Peyer's patch (tissue), 4 donors: ENCODE data around the gene VSIG4. TPM values are rescaled to one million over a fixed set of nuclear protein-coding genes. Genes with fewer than 3 reads are reported as not detected.
"Not testable (repeated sequence)": the region's sequence is repeated elsewhere in the genome, so short reads cannot be mapped to it uniquely, and the experiment has no call there.

ENCODE experiments used
- DNase-seq, 3 donors: peaks; one replicate each; pipeline ENCODE4 v3.0.0-alpha.2; 2017 to 2019
- H3K27ac ChIP-seq, 4 donors: fragments of 200-600 bp; sonication (generic); one replicate each; pipeline ENCODE4 v1.5.1; 2016 to 2019
- H3K27me3 ChIP-seq, 2 donors: fragments of 200-600 bp; sonication (generic); one replicate each; pipeline ENCODE4 v1.5.1; 2019
- H3K36me3 ChIP-seq, 3 donors: fragments of 200-600 bp; sonication (generic); one replicate each; pipeline ENCODE4 v1.5.1; 2016 to 2019
- H3K4me1 ChIP-seq, 4 donors: fragments of 200-600 bp; sonication (generic); one replicate each; pipeline ENCODE4 v1.5.1; 2016 to 2019
- H3K4me3 ChIP-seq, 4 donors: fragments of 200-600 bp; sonication (generic); 1 replicate in 3 of 4; 2 replicates in 1 of 4; pipeline ENCODE4 v1.5.1; 2016 to 2019; ENCODE audit warnings: mild to moderate bottlenecking in 1 of 4
- H3K9me3 ChIP-seq, 4 donors: fragments of 200-600 bp; sonication (generic); one replicate each; pipeline ENCODE4 v1.5.1; 2016 to 2019; ENCODE audit warnings: mild to moderate bottlenecking in 1 of 4
- POLR2A ChIP-seq, 2 donors: fragments of 450-650 bp; IDR thresholded peaks; one replicate each; pipeline ENCODE4 v1.5.1; 2017; ENCODE audit warnings: antibody characterized with exemption in 2 of 2, mild to moderate bottlenecking in 2 of 2, moderate library complexity in 2 of 2
- total RNA-seq, 4 donors: library from RNA; depleted of rRNA; stranded (reverse); fragments of >200 nt; gene quantifications; one replicate each; pipeline ENCODE4 v1.1.0, GENCODE V29; 2016
- TF ChIP-seq, protein P1 (sequence below), 6 experiments: fragments of 450-650 bp in 4 of 6; fragments of 200-600 bp in 2 of 6; sonication (generic) in 1 of 6; IDR thresholded peaks; one replicate each; pipeline ENCODE4 v1.5.1; 2017 to 2019; ENCODE audit warnings: antibody characterized with exemption in 6 of 6, mild to moderate bottlenecking in 3 of 6, moderate library complexity in 1 of 6

VSIG4 gene
- total RNA-seq, 4 donors from 2014 or later = 15.1 to 51.1 (median 31.3) TPM

GRCh38 chrX:65976161-65976560 is 63.7 kb downstream of the VSIG4 start:
- DNase-seq = no peak
- no peaks in the 10 kb centered on the region for H3K36me3 ChIP-seq
- H3K27me3 ChIP-seq = no peaks in the 10 kb centered on the region
- H3K4me1 ChIP-seq = no peaks in the 10 kb centered on the region
- no peaks in the 10 kb centered on the region for H3K9me3 ChIP-seq
- H3K27ac ChIP-seq = no peak overlapping the region
- TF ChIP-seq POLR2A (IDR thresholded peaks at IDR 0.05) = no peak
- TF ChIP-seq, protein P1, sequence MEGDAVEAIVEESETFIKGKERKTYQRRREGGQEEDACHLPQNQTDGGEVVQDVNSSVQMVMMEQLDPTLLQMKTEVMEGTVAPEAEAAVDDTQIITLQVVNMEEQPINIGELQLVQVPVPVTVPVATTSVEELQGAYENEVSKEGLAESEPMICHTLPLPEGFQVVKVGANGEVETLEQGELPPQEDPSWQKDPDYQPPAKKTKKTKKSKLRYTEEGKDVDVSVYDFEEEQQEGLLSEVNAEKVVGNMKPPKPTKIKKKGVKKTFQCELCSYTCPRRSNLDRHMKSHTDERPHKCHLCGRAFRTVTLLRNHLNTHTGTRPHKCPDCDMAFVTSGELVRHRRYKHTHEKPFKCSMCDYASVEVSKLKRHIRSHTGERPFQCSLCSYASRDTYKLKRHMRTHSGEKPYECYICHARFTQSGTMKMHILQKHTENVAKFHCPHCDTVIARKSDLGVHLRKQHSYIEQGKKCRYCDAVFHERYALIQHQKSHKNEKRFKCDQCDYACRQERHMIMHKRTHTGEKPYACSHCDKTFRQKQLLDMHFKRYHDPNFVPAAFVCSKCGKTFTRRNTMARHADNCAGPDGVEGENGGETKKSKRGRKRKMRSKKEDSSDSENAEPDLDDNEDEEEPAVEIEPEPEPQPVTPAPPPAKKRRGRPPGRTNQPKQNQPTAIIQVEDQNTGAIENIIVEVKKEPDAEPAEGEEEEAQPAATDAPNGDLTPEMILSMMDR (IDR thresholded peaks at IDR 0.05) = no peak
- H3K4me3 ChIP-seq = no peak overlapping the region

- H3K9me3 ChIP-seq, H3K27ac ChIP-seq, H3K27me3 ChIP-seq, H3K4me3 ChIP-seq, H3K4me1 ChIP-seq, H3K36me3 ChIP-seq, DNase-seq: not testable (repeated sequence)
Measured at GRCh38 chrX:65975161-65975751, 64.6 kb downstream of the VSIG4 start.

Other genes with a start within 250 kb of the VSIG4 start
- 100 to 1,000 TPM in 3 of 4 donors, 10 to 100 TPM in 1; 65.2 to 249 (median 231) TPM for gene HEPH, start 124.2 kb upstream of the VSIG4 start, total RNA-seq